ENCODE measurements around the gene PNPLA8. TPM values are rescaled to one million over a fixed set of nuclear protein-coding genes. Genes with fewer than 3 reads are reported as not detected.
A peak's percentile ranks its signal among the peaks of the same experiment; 100 is the strongest.
"Not testable (repeated sequence)": the region's sequence is repeated elsewhere in the genome, so short reads cannot be mapped to it uniquely, and the experiment has no call there.

PNPLA8 gene
- total RNA-seq, 1 donor from 2014 or later, result 17.1 TPM

GRCh38 chr7:108515013-108515412, 10.9 kb downstream of the PNPLA8 start:
- Mint-ChIP-seq H3K4me3 (ENCODE audit: low read depth) (no peak overlapping the region), H3K36me3 (ENCODE audit: insufficient read depth) (peaks cover 37% of the 10 kb centered on the region), H3K4me1 (ENCODE audit: low read depth) (no peaks in the 10 kb centered on the region), H3K27ac (no peak overlapping the region), H3K27me3 (no peaks in the 10 kb centered on the region), H3K9me3 (ENCODE audit: low read depth) (peaks cover 9% of the 10 kb centered on the region)
- TF ChIP-seq CTCF (IDR thresholded peaks at IDR 0.05; ENCODE audit: unreplicated experiment), result no peak
- no peak for DNase-seq (ENCODE audit: low spot score, unreplicated experiment)

- Mint-ChIP-seq H3K27ac (no peak overlapping the region), H3K4me3 (ENCODE audit: low read depth) (no peak overlapping the region), H3K4me1 (ENCODE audit: low read depth) (no peaks in the 10 kb centered on the region), H3K36me3 (ENCODE audit: insufficient read depth) (peaks cover 27% of the 10 kb centered on the region), H3K9me3 (ENCODE audit: low read depth) (peaks cover 9% of the 10 kb centered on the region), H3K27me3 (no peaks in the 10 kb centered on the region)
- TF ChIP-seq CTCF (IDR thresholded peaks at IDR 0.05; ENCODE audit: unreplicated experiment), result no peak
- DNase-seq (ENCODE audit: low spot score, unreplicated experiment), result no peak
Measured at GRCh38 chr7:108511939-108512338, 14.0 kb downstream of the PNPLA8 start.

GRCh38 chr7:108504576-108504975, 21.4 kb downstream of the PNPLA8 start:
- not testable (repeated sequence) for DNase-seq (ENCODE audit: low spot score, unreplicated experiment); H3K27me3 Mint-ChIP-seq; H3K27ac Mint-ChIP-seq; H3K9me3 Mint-ChIP-seq (ENCODE audit: low read depth); H3K4me3 Mint-ChIP-seq (ENCODE audit: low read depth); H3K4me1 Mint-ChIP-seq (ENCODE audit: low read depth)
- peaks cover 13% of the 10 kb centered on the region for H3K36me3 Mint-ChIP-seq (ENCODE audit: insufficient read depth)

GRCh38 chr7:108503112-108504026, 22.6 kb downstream of the PNPLA8 start:
- no peaks in the 10 kb centered on the region for H3K27me3 Mint-ChIP-seq
- no peak for TF ChIP-seq CTCF (IDR thresholded peaks at IDR 0.05; ENCODE audit: unreplicated experiment)
- DNase-seq (ENCODE audit: low spot score, unreplicated experiment), result no peak
- H3K9me3 Mint-ChIP-seq (ENCODE audit: low read depth), result no peaks in the 10 kb centered on the region
- peaks cover 13% of the 10 kb centered on the region for H3K36me3 Mint-ChIP-seq (ENCODE audit: insufficient read depth)
- no peaks in the 10 kb centered on the region for H3K4me1 Mint-ChIP-seq (ENCODE audit: low read depth)
- H3K27ac Mint-ChIP-seq, result peak overlapping the region; percentile 39
- H3K4me3 Mint-ChIP-seq (ENCODE audit: low read depth), result no peak overlapping the region

- no peak overlapping the region for H3K4me3 Mint-ChIP-seq (ENCODE audit: low read depth)
- H3K36me3 Mint-ChIP-seq (ENCODE audit: insufficient read depth), result peaks cover 13% of the 10 kb centered on the region
- no peaks in the 10 kb centered on the region for H3K9me3 Mint-ChIP-seq (ENCODE audit: low read depth)
- DNase-seq (ENCODE audit: low spot score, unreplicated experiment), result no peak
- H3K27me3 Mint-ChIP-seq, result no peaks in the 10 kb centered on the region
- no peak for TF ChIP-seq CTCF (IDR thresholded peaks at IDR 0.05; ENCODE audit: unreplicated experiment)
- H3K27ac Mint-ChIP-seq, result no peak overlapping the region
- no peaks in the 10 kb centered on the region for H3K4me1 Mint-ChIP-seq (ENCODE audit: low read depth)
Measured at GRCh38 chr7:108499566-108499965, 26.4 kb downstream of the PNPLA8 start.

GRCh38 chr7:108498481-108498880, 27.5 kb downstream of the PNPLA8 start:
- Mint-ChIP-seq H3K4me1 (ENCODE audit: low read depth) (no peaks in the 10 kb centered on the region), H3K36me3 (ENCODE audit: insufficient read depth) (peaks cover 15% of the 10 kb centered on the region), H3K27me3 (no peaks in the 10 kb centered on the region), H3K4me3 (ENCODE audit: low read depth) (no peak overlapping the region), H3K27ac (no peak overlapping the region), H3K9me3 (ENCODE audit: low read depth) (no peaks in the 10 kb centered on the region)
- no peak for DNase-seq (ENCODE audit: low spot score, unreplicated experiment)
- TF ChIP-seq CTCF (IDR thresholded peaks at IDR 0.05; ENCODE audit: unreplicated experiment), result no peak

Measured in progenitor cell of endocrine pancreas (in vitro differentiated cells).